Fibroblast of lung (primary cell): ENCODE measurements around the gene EPHB2.

ENCODE experiments used
- CTCF ChIP-seq, 2 donors: IDR thresholded peaks in 1 of 2; conservative IDR thresholded peaks in 1 of 2; 1 replicate in 1 of 2; 2 replicates in 1 of 2; pipeline ENCODE4 v1.5.1; 2011 to 2012; ENCODE audit warnings: low read length in 2 of 2, control low read depth in 1 of 2, inconsistent platforms in 1 of 2, low read depth in 1 of 2, mild to moderate bottlenecking in 1 of 2
- EZH2 ChIP-seq: IDR thresholded peaks from 2 replicates; pipeline ENCODE4 v1.5.1; 2012; ENCODE audit warnings: low read length, control low read depth, mild to moderate bottlenecking; ENCODE audit errors: missing control alignments

- no peak for TF ChIP-seq CTCF (conservative IDR thresholded peaks at IDR 0.05 in 1 of 2, IDR thresholded peaks at IDR 0.05 in 1 of 2; ENCODE audit: low read depth in 1 of 2, low read length in 2 of 2)
- no peak for TF ChIP-seq EZH2
Measured at GRCh38 chr1:22784317-22784716, 73.7 kb downstream of the EPHB2 start.
